H1 (cell line): ENCODE results near the gene HIP1. TPM values are rescaled to one million over a fixed set of nuclear protein-coding genes. Genes with fewer than 3 reads are reported as not detected.

Experiments
- ATF3 ChIP-seq: IDR thresholded peaks from 2 replicates; pipeline ENCODE4 v1.6.1; 2011; ENCODE audit warnings: low read depth, mild to moderate bottlenecking, low read length; ENCODE audit not compliant: insufficient read depth
- EP300 ChIP-seq, 2 experiments: IDR thresholded peaks; 1 replicate in 1 of 2; 2 replicates in 1 of 2; pipeline ENCODE4 v1.6.1; 2011 to 2012; ENCODE audit warnings: low read depth in 2 of 2, low read length in 2 of 2, mild to moderate bottlenecking in 2 of 2, borderline replicate concordance in 1 of 2, inconsistent platforms in 1 of 2, moderate library complexity in 1 of 2
- NANOG ChIP-seq: IDR thresholded peaks from 2 replicates; pipeline ENCODE4 v1.6.1; 2011; ENCODE audit warnings: low read length, low read depth, mild to moderate bottlenecking, inconsistent platforms; ENCODE audit not compliant: insufficient read depth, poor library complexity, severe bottlenecking
- POU5F1 ChIP-seq: IDR thresholded peaks from 2 replicates; pipeline ENCODE4 v1.6.1; 2011; ENCODE audit warnings: low read depth, mild to moderate bottlenecking, low read length, moderate library complexity
- RNF2 ChIP-seq: fragments of 200-900, 300-1000 bp; sonication (generic); IDR thresholded peaks from 2 replicates; pipeline ENCODE4 v1.7.1; 2016; ENCODE audit warnings: borderline replicate concordance, low read depth, mild to moderate bottlenecking, antibody characterized with exemption, low read length; ENCODE audit not compliant: poor library complexity, severe bottlenecking; ENCODE audit errors: missing control alignments
- SP2 ChIP-seq: IDR thresholded peaks from 2 replicates; pipeline ENCODE4 v1.6.1; 2012; ENCODE audit warnings: mild to moderate bottlenecking, low read length, inconsistent platforms
- polyA plus RNA-seq, 7 experiments: library from polyadenylated mRNA; depleted of rRNA in 3 of 7; stranded (reverse) in 5 of 7; unstranded in 2 of 7; fragments of >200 nt in 5 of 7; fragments of 200-250 nt in 2 of 7; gene quantifications; 1 replicate in 5 of 7; 2 replicates in 1 of 7; 4 replicates in 1 of 7; pipeline versions ENCODE4 v1.2.1 to v1.2.3, GENCODE V29; 2011 to 2013; ENCODE audit warnings: missing spikeins in 2 of 7, mixed read lengths in 2 of 7
- total RNA-seq: library from RNA; stranded (reverse); fragmentation: NEBNext Ultra II Directional; extraction: Animal tissue kit (Norgen Biotek cat#: 25700); gene quantifications from 2 replicates; pipeline ENCODE4 v1.2.1, GENCODE V29; 2021

The HIP1 gene
- total and polyA plus RNA-seq, 2 of the 8 experiments (the other 6 are each of a cell fraction or from before 2014, with no cell fraction given): 51.8 to 108 TPM

GRCh38 chr7:75628055-75628454 lies 110.7 kb downstream of the HIP1 start (continued):
- no peak for TF ChIP-seq POU5F1
- TF ChIP-seq NANOG: no peak
- no peak for TF ChIP-seq ATF3
- TF ChIP-seq SP2: no peak
- no peak for TF ChIP-seq RNF2
- no peak for TF ChIP-seq EP300 (IDR thresholded peaks at IDR 0.05; ENCODE audit: borderline replicate concordance in 1 of 2, low read depth in 2 of 2, low read length in 2 of 2)
